ENCODE data around the gene C4BPB. TPM values are rescaled to one million over a fixed set of nuclear protein-coding genes. Genes with fewer than 3 reads are reported as not detected.

C4BPB gene
- total and polyA plus RNA-seq, 2 of the 13 experiments (the other 11 are each of a cell fraction or from before 2014, with no cell fraction given): 155 to 266 TPM

DNA sequence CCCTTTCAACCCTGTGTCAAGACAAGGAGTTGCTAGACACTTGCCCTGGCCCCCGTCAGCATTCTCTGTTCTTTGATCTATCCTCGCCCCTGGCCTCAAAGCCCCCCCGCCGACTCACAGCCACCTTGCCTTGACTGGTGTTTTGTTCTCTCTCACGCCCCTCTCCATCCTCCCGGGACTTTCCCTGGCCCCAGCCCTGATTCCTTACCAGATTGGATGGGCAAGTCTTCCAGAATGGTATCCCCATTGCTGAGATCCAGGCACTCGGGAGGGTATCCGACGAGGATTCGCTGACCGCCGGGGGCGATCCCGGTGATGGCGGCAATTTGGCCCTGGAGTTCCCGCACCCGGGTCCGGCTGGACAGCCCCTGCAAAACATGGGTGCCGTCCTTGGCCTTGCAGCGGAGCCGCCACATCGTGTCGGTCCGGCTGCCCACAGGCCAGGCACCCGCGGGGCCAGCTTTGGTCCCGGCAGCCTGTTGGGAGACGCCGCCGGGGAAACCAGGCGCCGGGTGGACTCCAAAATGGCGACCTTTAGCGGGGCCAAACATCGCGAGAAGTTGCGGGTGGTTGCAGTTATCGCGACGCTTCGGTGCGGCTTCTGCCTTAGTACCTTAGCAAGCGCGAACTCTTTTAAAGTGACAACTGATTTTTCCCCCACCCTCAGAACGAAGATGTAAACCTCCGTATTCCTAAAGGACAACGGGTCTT is 38.0 kb upstream of the C4BPB start (continued):
- TF ChIP-seq PRDM10 (CRISPR knock-in tag; IDR thresholded peaks at IDR 0.05; ENCODE audit: low read depth) (no peak), KDM5B (CRISPR knock-in tag; IDR thresholded peaks at IDR 0.05; ENCODE audit: borderline replicate concordance) (peak; percentile 73), KDM2A (CRISPR knock-in tag; IDR thresholded peaks at IDR 0.05; ENCODE audit: borderline replicate concordance, low read depth) (peak; percentile 79; the same call in 1 of the 2 replicates), MTF1 (CRISPR knock-in tag; IDR thresholded peaks at IDR 0.05) (no peak), MTF2 (CRISPR knock-in tag; IDR thresholded peaks at IDR 0.05; ENCODE audit: borderline replicate concordance) (no peak), JUN (CRISPR knock-in tag; IDR thresholded peaks at IDR 0.05) (no peak), ZHX1 (CRISPR knock-in tag; IDR thresholded peaks at IDR 0.05; ENCODE audit: low read depth) (0 out of 2 replicates have a peak, but pooled peaks have one; percentile 44), MNT (IDR thresholded peaks at IDR 0.05) (no peak), KMT2A (CRISPR knock-in tag; IDR thresholded peaks at IDR 0.05) (peak; percentile 80; the same call in 1 of the 2 replicates), MAFK (conservative IDR thresholded peaks at IDR 0.05 in 1 of 2, IDR thresholded peaks at IDR 0.05 in 1 of 2; ENCODE audit: low read length in 2 of 2) (no peak), ZBTB7B (CRISPR knock-in tag; IDR thresholded peaks at IDR 0.05) (0 out of 2 replicates have a peak, but pooled peaks have one; percentile 43), ZNF296 (CRISPR knock-in tag; conservative IDR thresholded peaks at IDR 0.05) (no peak), ZNF761 (CRISPR knock-in tag; conservative IDR thresholded peaks at IDR 0.05) (no peak), ZMYM2 (CRISPR knock-in tag; IDR thresholded peaks at IDR 0.05) (no peak)
- TF ChIP-seq, protein P1, sequence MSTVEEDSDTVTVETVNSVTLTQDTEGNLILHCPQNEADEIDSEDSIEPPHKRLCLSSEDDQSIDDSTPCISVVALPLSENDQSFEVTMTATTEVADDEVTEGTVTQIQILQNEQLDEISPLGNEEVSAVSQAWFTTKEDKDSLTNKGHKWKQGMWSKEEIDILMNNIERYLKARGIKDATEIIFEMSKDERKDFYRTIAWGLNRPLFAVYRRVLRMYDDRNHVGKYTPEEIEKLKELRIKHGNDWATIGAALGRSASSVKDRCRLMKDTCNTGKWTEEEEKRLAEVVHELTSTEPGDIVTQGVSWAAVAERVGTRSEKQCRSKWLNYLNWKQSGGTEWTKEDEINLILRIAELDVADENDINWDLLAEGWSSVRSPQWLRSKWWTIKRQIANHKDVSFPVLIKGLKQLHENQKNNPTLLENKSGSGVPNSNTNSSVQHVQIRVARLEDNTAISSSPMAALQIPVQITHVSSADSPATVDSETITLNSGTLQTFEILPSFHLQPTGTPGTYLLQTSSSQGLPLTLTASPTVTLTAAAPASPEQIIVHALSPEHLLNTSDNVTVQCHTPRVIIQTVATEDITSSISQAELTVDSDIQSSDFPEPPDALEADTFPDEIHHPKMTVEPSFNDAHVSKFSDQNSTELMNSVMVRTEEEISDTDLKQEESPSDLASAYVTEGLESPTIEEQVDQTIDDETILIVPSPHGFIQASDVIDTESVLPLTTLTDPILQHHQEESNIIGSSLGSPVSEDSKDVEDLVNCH (CRISPR knock-in tag; IDR thresholded peaks at IDR 0.05): no peak
- TF ChIP-seq, protein P2, sequence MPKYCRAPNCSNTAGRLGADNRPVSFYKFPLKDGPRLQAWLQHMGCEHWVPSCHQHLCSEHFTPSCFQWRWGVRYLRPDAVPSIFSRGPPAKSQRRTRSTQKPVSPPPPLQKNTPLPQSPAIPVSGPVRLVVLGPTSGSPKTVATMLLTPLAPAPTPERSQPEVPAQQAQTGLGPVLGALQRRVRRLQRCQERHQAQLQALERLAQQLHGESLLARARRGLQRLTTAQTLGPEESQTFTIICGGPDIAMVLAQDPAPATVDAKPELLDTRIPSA (CRISPR knock-in tag; IDR thresholded peaks at IDR 0.05; ENCODE audit: borderline replicate concordance): no peak
- TF ChIP-seq, protein P3, sequence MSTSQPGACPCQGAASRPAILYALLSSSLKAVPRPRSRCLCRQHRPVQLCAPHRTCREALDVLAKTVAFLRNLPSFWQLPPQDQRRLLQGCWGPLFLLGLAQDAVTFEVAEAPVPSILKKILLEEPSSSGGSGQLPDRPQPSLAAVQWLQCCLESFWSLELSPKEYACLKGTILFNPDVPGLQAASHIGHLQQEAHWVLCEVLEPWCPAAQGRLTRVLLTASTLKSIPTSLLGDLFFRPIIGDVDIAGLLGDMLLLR (CRISPR knock-in tag; IDR thresholded peaks at IDR 0.05): 0 out of 2 replicates have a peak, but pooled peaks have one; percentile 41
